ENCODE results near the gene NUDT17. TPM values are rescaled to one million over a fixed set of nuclear protein-coding genes. Genes with fewer than 3 reads are reported as not detected.
A peak's percentile ranks its signal among the peaks of the same experiment; 100 is the strongest.

The NUDT17 gene
- total RNA-seq, 6 donors from 2014 or later, result 2.1 to 11.0 (median 4.8) TPM

- TF ChIP-seq POLR2AphosphoS5 (IDR thresholded peaks at IDR 0.05) (no peak), POLR2A (IDR thresholded peaks at IDR 0.05) (no peak), CTCF (IDR thresholded peaks at IDR 0.05) (no peak), EP300 (IDR thresholded peaks at IDR 0.05) (no peak)
- Histone ChIP-seq H3K9me3 (no peaks in the 10 kb centered on the region), H3K27ac (no peak overlapping the region), H3K4me1 (no peaks in the 10 kb centered on the region), H3K27me3 (no peaks in the 10 kb centered on the region), H3K4me3 (no peak overlapping the region), H3K36me3 (peaks cover 66 to 100% (median 93%) of the 10 kb centered on the region in 4 donors)
- ATAC-seq (ENCODE audit: low FRiP score in 2 of 2) (no peak), DNase-seq (no peak)
- WGBS, 2 donors, result 88 to 100% methylated on average over 1 of the region's 1 CpG
Measured at GRCh38 chr1:145837656-145838055, 7.8 kb upstream of the NUDT17 start.

GRCh38 chr1:145843031-145843430 lies 2.4 kb upstream of the NUDT17 start:
- Histone ChIP-seq H3K27me3 (no peaks in the 10 kb centered on the region), H3K9me3 (no peaks in the 10 kb centered on the region), H3K27ac (no peak overlapping the region), H3K4me1 (peaks cover 12 to 21% (median 17%) of the 10 kb centered on the region in 4 donors), H3K4me3 (no peak overlapping the region), H3K36me3 (peaks cover 33 to 52% (median 48%) of the 10 kb centered on the region in 4 donors)
- 93% methylated on average over 3 of the region's 3 CpGs for WGBS, 2 donors
- no peak for ATAC-seq (ENCODE audit: low FRiP score in 2 of 2)
- no peak for TF ChIP-seq EP300 (IDR thresholded peaks at IDR 0.05)
- no peak for TF ChIP-seq POLR2A (IDR thresholded peaks at IDR 0.05)
- TF ChIP-seq CTCF (IDR thresholded peaks at IDR 0.05), result no peak
- no peak for TF ChIP-seq POLR2AphosphoS5 (IDR thresholded peaks at IDR 0.05)
- no peak for DNase-seq

GRCh38 chr1:145845144-145845513 lies 301 bp upstream of the NUDT17 start:
- peaks cover 21 to 52% (median 46%) of the 10 kb centered on the region in 4 donors for H3K36me3 ChIP-seq
- TF ChIP-seq POLR2AphosphoS5 (IDR thresholded peaks at IDR 0.05), result no peak
- TF ChIP-seq EP300 (IDR thresholded peaks at IDR 0.05), result no peak
- TF ChIP-seq CTCF (IDR thresholded peaks at IDR 0.05), result no peak
- peak overlapping the region in 3 of 4 donors; percentile 71 to 83 (median 78) for H3K27ac ChIP-seq
- ATAC-seq (ENCODE audit: low FRiP score in 2 of 2) (peak; percentile 5 to 29), DNase-seq (no peak)
- no peaks in the 10 kb centered on the region for H3K27me3 ChIP-seq
- 3 to 14% methylated on average over 4 of the region's 4 CpGs for WGBS, 2 donors
- H3K4me1 ChIP-seq, result peaks cover 12 to 31% (median 21%) of the 10 kb centered on the region in 4 donors
- no peaks in the 10 kb centered on the region for H3K9me3 ChIP-seq
- H3K4me3 ChIP-seq, result peak overlapping the region in 3 of 4 donors; percentile 40 to 71 (median 59)

- WGBS, 2 donors, result 63 to 68% methylated on average over 2 to 3 of the region's 3 CpGs
- Histone ChIP-seq H3K4me1 (peaks cover 12 to 34% (median 23%) of the 10 kb centered on the region in 4 donors), H3K27ac (peak overlapping the region; percentile 70 to 83 (median 74)), H3K9me3 (no peaks in the 10 kb centered on the region), H3K4me3 (peak overlapping the region in 3 of 4 donors; percentile 40 to 71 (median 59)), H3K36me3 (peaks cover 11 to 52% (median 46%) of the 10 kb centered on the region in 4 donors), H3K27me3 (no peaks in the 10 kb centered on the region)
- DNase-seq (no peak), ATAC-seq (ENCODE audit: low FRiP score in 2 of 2) (peak; percentile 66 to 73)
- TF ChIP-seq POLR2A (IDR thresholded peaks at IDR 0.05), result no peak
- TF ChIP-seq EP300 (IDR thresholded peaks at IDR 0.05), result no peak
- TF ChIP-seq CTCF (IDR thresholded peaks at IDR 0.05), result peak; percentile 54 to 75 (median 72)
- TF ChIP-seq POLR2AphosphoS5 (IDR thresholded peaks at IDR 0.05), result no peak
Measured at GRCh38 chr1:145846201-145846612, 777 bp downstream of the NUDT17 start.

- Histone ChIP-seq H3K4me1 (peaks cover 12 to 34% (median 23%) of the 10 kb centered on the region in 4 donors), H3K27me3 (no peaks in the 10 kb centered on the region), H3K27ac (no peak overlapping the region), H3K36me3 (peaks cover 0 to 52% (median 44%) of the 10 kb centered on the region in 4 donors), H3K4me3 (no peak overlapping the region), H3K9me3 (no peaks in the 10 kb centered on the region)
- TF ChIP-seq EP300 (IDR thresholded peaks at IDR 0.05) (no peak), CTCF (IDR thresholded peaks at IDR 0.05) (no peak), POLR2A (IDR thresholded peaks at IDR 0.05) (no peak), POLR2AphosphoS5 (IDR thresholded peaks at IDR 0.05) (no peak)
- WGBS, 2 donors, result 80 to 87% methylated on average over 3 of the region's 3 CpGs
- DNase-seq (no peak), ATAC-seq (ENCODE audit: low FRiP score in 2 of 2) (no peak)
Measured at GRCh38 chr1:145847827-145848226, 2.4 kb downstream of the NUDT17 start.

Measured in upper lobe of left lung (tissue), 6 donors.